SK-N-MC (cell line): ENCODE data around the gene SCAPER.

ENCODE experiments used
- EZH2 ChIP-seq: fragments of 200-600 bp; sonication (generic); IDR thresholded peaks from one replicate; pipeline ENCODE4 v1.6.1; 2017; ENCODE audit warnings: antibody characterized with exemption
- FOXP2 ChIP-seq: optimal IDR thresholded peaks from 2 replicates; pipeline ENCODE3; 2011; ENCODE audit warnings: mild to moderate bottlenecking, moderate library complexity; ENCODE audit not compliant: insufficient read depth; ENCODE audit errors: extremely low read length, control extremely low read depth
- POLR2AphosphoS5 ChIP-seq: IDR thresholded peaks from 2 replicates; pipeline ENCODE4 v1.6.1; 2012; ENCODE audit warnings: mild to moderate bottlenecking, low read depth, low read length, borderline replicate concordance

- no peak for TF ChIP-seq EZH2
- no peak for TF ChIP-seq POLR2AphosphoS5
- TF ChIP-seq FOXP2 = no peak
These were observed 537.0 kb downstream of the SCAPER start for GRCh38 chr15:76368122-76368621.
